ENCODE results near the gene DNMBP. TPM values are rescaled to one million over a fixed set of nuclear protein-coding genes. Genes with fewer than 3 reads are reported as not detected.

The DNMBP gene
- total RNA-seq, 1 experiment from 2014 or later, result 19.7 TPM

- ATAC-seq (peak; percentile 18), DNase-seq (ENCODE audit: low spot score) (no peak)
- ChIA-PET POLR2A (interaction anchor here (0.6 kb wide), 1 partner anchor 124 kb away, joined by 3 read pairs; no protein-coding TSS in a partner anchor), CTCF (interaction anchor here (0.8 to 2.8 kb wide), 3 partner anchors 9 to 1241 kb away, joined by 3 to 10 read pairs (median 9); no protein-coding TSS in a partner anchor)
- peaks cover 52% of the 10 kb centered on the region for H3K4me1 Mint-ChIP-seq
- H3K27ac Mint-ChIP-seq, result peak overlapping the region; percentile 43; the same call in 1 of the 2 replicates
- no peak for TF ChIP-seq GTF2I (CRISPR knock-in tag; conservative IDR thresholded peaks at IDR 0.05)
- TF ChIP-seq ZSCAN18 (CRISPR knock-in tag; IDR thresholded peaks at IDR 0.05), result no peak
- TF ChIP-seq CDX4 (CRISPR knock-in tag; IDR thresholded peaks at IDR 0.05; ENCODE audit: borderline replicate concordance), result no peak
- TF ChIP-seq MAX (CRISPR knock-in tag; IDR thresholded peaks at IDR 0.05), result no peak
- TF ChIP-seq IRF1 (CRISPR knock-in tag; IDR thresholded peaks at IDR 0.05), result no peak
- no peak for TF ChIP-seq ATF3 (CRISPR knock-in tag; conservative IDR thresholded peaks at IDR 0.05)
- TF ChIP-seq E2F4 (CRISPR knock-in tag; IDR thresholded peaks at IDR 0.05; ENCODE audit: borderline replicate concordance, low read depth), result no peak
- no peak for TF ChIP-seq E2F1 (CRISPR knock-in tag; IDR thresholded peaks at IDR 0.05)
- no peak for TF ChIP-seq ZNF532 (CRISPR knock-in tag; IDR thresholded peaks at IDR 0.05; ENCODE audit: borderline replicate concordance)
- TF ChIP-seq ERG (CRISPR knock-in tag; IDR thresholded peaks at IDR 0.05), result no peak
- no peak for TF ChIP-seq SMAD3 (CRISPR knock-in tag; IDR thresholded peaks at IDR 0.05; ENCODE audit: borderline replicate concordance)
- TF ChIP-seq CTCF (IDR thresholded peaks at IDR 0.05), result no peak
- no peak for TF ChIP-seq ATF6 (CRISPR knock-in tag; IDR thresholded peaks at IDR 0.05)
- no peak for TF ChIP-seq IRF2 (CRISPR knock-in tag; IDR thresholded peaks at IDR 0.05; ENCODE audit: borderline replicate concordance, low read depth)
- no peak for TF ChIP-seq MYBL2 (CRISPR knock-in tag; IDR thresholded peaks at IDR 0.05)
- H3K36me3 Mint-ChIP-seq, result no peaks in the 10 kb centered on the region
- peaks cover 2% of the 10 kb centered on the region; the same call in 1 of the 2 replicates for H3K27me3 Mint-ChIP-seq (ENCODE audit: low read depth)
- H3K9me3 Mint-ChIP-seq, result no peaks in the 10 kb centered on the region
- H3K4me3 Mint-ChIP-seq, result no peak overlapping the region
Observed at GRCh38 chr10:99854860-99855259, 154.9 kb downstream of the DNMBP start.
